Epithelial cell of esophagus (primary cell): ENCODE data around the gene KCNQ2.

Experiments
- DNase-seq: peaks from one replicate; pipeline ENCODE4 v3.0.0; 2010; ENCODE audit warnings: low read depth
- H3K4me3 ChIP-seq: 2 replicates; pipeline ENCODE4 v1.5.1; 2011; ENCODE audit warnings: mild to moderate bottlenecking, low read length, control low read depth
- TF ChIP-seq, protein P1 (sequence below): IDR thresholded peaks from 2 replicates; pipeline ENCODE4 v1.5.1; 2011; ENCODE audit warnings: low read depth, mild to moderate bottlenecking, low read length, control low read depth, inconsistent platforms; ENCODE audit not compliant: insufficient read depth; ENCODE audit errors: missing control alignments

KCNQ2 gene

DNA sequence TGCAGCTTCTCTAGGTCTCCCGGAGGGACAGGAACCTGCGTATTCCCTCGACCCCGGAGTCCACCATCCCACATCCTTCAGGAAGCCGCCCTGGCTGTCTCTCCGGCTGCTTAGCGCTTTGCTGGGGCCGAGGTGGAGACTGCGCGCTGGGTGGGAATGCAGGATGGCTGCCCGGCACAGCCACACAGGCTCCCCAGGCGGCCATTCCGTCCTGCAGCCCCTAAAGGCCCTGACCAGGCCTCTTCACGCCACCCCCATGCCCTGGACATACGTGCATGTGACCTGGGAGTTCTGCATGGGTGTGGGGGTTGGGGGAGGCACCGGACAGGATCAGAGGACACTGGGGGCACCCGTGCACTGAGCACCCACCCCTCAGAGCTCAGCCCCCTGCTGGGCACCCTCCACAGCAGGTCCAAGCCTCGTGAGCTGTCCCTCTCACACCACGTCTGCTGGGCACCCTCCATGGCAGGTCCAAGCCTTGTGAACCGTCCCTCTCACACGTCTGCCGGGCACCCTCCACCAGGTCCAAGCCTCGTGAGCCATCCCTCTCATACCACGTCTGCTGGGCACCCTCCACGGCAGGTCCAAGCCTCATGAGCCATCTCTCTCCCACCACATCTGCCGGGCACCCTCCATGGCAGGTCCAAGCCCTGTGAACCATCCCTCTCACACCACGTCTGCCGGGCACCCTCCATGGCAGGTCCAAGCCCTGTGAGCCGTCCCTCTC, 70.9 kb downstream of the KCNQ2 start:
- no peak for DNase-seq
- TF ChIP-seq, protein P1, sequence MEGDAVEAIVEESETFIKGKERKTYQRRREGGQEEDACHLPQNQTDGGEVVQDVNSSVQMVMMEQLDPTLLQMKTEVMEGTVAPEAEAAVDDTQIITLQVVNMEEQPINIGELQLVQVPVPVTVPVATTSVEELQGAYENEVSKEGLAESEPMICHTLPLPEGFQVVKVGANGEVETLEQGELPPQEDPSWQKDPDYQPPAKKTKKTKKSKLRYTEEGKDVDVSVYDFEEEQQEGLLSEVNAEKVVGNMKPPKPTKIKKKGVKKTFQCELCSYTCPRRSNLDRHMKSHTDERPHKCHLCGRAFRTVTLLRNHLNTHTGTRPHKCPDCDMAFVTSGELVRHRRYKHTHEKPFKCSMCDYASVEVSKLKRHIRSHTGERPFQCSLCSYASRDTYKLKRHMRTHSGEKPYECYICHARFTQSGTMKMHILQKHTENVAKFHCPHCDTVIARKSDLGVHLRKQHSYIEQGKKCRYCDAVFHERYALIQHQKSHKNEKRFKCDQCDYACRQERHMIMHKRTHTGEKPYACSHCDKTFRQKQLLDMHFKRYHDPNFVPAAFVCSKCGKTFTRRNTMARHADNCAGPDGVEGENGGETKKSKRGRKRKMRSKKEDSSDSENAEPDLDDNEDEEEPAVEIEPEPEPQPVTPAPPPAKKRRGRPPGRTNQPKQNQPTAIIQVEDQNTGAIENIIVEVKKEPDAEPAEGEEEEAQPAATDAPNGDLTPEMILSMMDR, result no peak
- no peak overlapping the region for H3K4me3 ChIP-seq

DNA sequence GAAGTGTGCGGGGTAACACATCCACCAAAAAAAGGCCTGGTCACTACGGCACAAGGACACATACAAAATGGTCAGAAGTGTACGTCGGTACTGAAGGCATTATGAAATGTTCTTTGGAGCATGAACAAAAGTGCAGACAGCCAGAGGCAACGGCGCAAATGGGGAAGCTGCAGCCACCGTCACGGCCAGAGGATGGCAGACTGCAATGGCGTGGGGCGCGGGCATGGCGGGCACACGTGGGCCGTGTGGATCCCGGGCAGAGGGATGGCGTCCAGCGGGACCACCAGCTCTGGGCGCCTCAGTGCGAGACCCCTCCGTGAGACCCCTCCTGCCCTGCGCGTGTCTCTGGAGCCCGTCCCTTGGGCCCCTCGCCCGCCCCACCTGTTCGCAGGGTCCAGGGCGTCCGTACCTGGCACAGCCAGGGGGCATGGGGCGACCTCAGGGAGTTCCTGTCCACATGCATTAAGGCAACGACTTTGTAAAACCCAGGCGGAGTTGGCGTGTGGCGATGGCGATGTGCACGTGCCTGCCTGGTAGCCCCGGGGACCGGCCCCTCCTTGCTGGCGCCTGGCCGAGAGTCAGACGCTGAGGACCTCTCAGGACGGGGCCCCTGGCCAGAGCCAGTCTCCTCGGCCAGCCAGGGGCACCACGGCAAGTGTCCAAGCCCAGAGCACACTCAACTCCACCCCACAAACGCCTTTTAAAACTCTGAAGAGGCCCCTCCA, 71.8 kb downstream of the KCNQ2 start:
- no peak for DNase-seq
- H3K4me3 ChIP-seq, result no peak overlapping the region
- TF ChIP-seq, protein P1, result no peak

DNA sequence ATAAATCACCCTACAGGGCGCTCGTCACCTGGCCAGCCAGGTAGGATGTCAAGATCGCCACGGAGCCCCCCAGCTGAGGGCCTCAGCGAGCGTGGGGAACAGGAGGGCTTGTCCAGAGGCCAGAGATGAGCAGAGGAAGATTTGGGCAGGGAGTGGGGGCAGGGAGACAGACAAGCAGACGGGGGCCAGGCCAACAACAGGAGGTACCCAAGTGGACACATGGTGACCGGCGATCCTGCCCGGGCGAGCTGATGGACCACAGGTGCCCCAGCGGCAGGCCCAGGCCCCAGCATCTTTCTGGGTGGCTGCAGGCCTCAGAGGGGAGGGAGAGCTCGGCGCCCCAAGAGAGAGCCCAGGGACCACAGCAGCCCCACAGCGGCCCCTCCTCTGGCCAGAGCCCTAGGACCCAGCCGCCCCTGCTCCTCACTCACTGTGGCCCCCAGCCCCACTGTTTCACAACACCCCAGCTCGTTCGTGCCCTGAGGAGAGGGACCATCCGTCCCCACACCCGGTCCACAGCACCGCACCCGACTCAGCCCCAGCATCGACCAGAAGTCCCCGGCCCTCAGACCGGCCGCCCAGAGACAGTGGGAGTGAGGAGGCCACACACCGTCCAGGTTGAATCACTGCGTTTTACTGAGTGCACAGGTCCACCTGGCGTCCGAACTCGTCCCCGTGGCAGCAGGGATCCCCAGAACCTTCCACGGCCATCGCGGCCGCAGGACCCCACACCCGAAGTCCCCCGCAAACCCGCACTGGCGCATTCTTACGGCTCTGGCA, 72.7 kb downstream of the KCNQ2 start:
- no peak for DNase-seq
- TF ChIP-seq, protein P1, result no peak
- no peak overlapping the region for H3K4me3 ChIP-seq

DNA sequence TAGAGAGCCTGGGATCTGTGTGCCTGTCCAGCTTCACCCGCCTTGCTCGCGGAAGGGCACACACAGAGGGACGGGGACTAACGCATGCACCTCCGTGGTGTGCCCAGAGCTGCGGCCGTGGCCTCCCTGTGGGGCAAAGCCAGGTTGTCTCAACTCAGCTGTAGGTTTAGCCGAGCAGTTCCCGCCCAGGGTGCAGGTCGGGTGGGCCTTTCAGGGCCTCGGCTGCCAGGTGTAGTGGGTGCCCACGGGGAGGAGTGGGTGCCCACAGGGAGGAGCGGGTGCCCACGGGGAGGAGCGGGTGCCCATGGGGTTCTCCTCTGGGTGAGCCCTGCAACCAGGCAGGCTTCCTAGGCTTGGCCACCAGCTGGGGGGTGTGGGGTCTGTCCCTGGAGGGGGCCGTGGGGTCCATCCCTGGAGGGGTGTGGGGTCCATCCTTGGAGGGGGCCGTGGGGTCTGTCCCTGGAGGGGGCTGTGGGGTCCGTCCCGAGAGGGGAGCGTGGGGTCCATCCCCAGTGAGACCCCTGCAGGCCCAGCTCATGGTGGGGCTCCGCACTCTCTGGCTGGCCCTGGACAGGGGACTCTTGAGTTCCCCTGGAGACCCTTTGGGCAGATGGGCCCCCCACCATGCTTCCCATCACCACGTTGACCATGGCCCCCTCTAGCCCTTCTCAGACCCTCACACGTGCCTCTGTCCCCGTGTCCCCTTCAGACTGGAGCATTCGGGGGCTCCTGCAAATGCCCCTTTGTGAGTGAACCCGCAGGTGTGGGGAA, 73.5 kb downstream of the KCNQ2 start:
- DNase-seq, result no peak
- no peak overlapping the region for H3K4me3 ChIP-seq
- TF ChIP-seq, protein P1, result no peak

DNA sequence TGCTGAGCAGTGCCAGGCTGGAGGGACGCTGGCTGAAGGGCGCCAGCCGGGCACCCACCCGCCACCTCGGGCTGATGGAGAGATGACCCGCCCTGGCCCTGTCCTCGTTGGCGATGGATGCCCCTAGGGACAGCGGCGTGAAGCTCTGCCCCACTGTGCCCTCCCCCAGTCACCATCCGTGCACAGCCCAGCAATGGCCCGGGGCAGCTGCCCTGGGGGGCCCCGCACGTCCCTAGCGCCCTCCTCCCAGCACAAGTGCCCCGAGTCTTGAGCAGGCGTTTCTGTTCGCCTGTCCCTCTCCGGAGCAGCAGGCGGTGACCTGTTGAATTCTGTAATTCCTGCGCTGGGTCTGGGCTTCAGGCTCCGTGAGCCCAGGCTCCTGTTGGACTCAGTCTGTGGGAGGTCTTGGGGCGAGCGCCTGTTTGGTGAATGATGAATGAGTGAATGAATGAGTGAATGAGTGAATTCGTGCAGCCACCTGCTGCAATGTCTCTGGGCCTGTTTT, 74.5 kb downstream of the KCNQ2 start:
- no peak for DNase-seq
- H3K4me3 ChIP-seq, result no peak overlapping the region
- TF ChIP-seq, protein P1, result no peak

DNA sequence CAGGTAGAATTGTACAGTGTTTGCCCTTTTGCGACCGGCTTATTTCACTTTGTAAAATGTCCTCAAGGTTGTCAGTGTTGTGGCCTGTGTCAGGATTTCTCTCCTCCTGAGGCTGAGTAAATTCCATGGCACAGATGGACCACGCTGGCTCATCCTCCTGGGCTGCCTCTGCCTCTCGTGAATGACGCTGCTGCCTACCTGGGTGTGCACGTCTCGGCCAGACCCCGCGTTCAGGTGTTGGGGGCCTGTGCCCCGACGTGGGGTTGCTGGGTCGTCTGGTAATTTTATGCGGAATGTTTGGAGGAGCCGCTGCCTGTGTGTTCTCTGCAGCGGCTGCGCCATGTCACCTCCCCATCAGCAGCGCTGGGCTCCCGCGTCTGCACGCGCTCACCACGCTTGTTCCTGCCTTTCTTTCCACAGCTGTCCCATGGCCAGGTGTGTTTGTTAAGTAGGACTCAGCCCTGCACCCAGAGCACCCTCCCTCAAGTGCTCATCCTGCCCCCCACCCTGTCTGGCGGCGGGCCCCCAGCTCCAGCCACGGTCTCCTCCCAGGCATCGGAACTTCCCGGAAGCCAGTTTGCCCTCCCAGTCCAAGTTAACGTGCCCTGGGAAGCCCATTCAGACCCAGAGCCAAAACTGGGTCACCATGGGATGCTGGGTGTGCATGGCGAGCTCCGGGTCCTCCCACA, 75.2 kb downstream of the KCNQ2 start:
- H3K4me3 ChIP-seq, result no peak overlapping the region
- DNase-seq, result no peak
- TF ChIP-seq, protein P1, result no peak
